ENCODE data around the gene DACT3. TPM values are rescaled to one million over a fixed set of nuclear protein-coding genes. Genes with fewer than 3 reads are reported as not detected.

DACT3 gene
- total RNA-seq, 3 donors from 2014 or later: 1.9 to 60.9 (median 3.4) TPM

- DNase-seq (no peak), ATAC-seq (no peak)
- intact Hi-C loops (cut with DNase I, micrococcal nuclease): no loop called here
- no peak for TF ChIP-seq CTCF (IDR thresholded peaks at IDR 0.05)
- Histone ChIP-seq H3K4me1 (ENCODE audit: low read depth) (peaks cover 9% of the 10 kb centered on the region), H3K9me3 (peaks cover 2% of the 10 kb centered on the region), H3K4me3 (no peak overlapping the region), H3K36me3 (ENCODE audit: low read depth) (peaks cover 4% of the 10 kb centered on the region)
Observed at GRCh38 chr19:46656541-46656940, 4.4 kb downstream of the DACT3 start.

- Histone ChIP-seq H3K36me3 (ENCODE audit: low read depth) (no peaks in the 10 kb centered on the region), H3K4me1 (ENCODE audit: low read depth) (no peaks in the 10 kb centered on the region), H3K9me3 (no peaks in the 10 kb centered on the region), H3K4me3 (no peak overlapping the region)
- DNase-seq (no peak), ATAC-seq (no peak)
- TF ChIP-seq CTCF (IDR thresholded peaks at IDR 0.05): no peak
- intact Hi-C loops (cut with DNase I, micrococcal nuclease): no loop called here
Observed at GRCh38 chr19:46654621-46655152, 6.3 kb downstream of the DACT3 start.

GRCh38 chr19:46650445-46650844, 10.5 kb downstream of the DACT3 start:
- Histone ChIP-seq H3K36me3 (ENCODE audit: low read depth) (no peaks in the 10 kb centered on the region), H3K4me3 (no peak overlapping the region), H3K4me1 (ENCODE audit: low read depth) (no peaks in the 10 kb centered on the region), H3K9me3 (no peaks in the 10 kb centered on the region)
- no peak for TF ChIP-seq CTCF (IDR thresholded peaks at IDR 0.05)
- intact Hi-C loops (cut with DNase I, micrococcal nuclease): no loop called here
- no peak for ATAC-seq
- DNase-seq: no peak

DNA sequence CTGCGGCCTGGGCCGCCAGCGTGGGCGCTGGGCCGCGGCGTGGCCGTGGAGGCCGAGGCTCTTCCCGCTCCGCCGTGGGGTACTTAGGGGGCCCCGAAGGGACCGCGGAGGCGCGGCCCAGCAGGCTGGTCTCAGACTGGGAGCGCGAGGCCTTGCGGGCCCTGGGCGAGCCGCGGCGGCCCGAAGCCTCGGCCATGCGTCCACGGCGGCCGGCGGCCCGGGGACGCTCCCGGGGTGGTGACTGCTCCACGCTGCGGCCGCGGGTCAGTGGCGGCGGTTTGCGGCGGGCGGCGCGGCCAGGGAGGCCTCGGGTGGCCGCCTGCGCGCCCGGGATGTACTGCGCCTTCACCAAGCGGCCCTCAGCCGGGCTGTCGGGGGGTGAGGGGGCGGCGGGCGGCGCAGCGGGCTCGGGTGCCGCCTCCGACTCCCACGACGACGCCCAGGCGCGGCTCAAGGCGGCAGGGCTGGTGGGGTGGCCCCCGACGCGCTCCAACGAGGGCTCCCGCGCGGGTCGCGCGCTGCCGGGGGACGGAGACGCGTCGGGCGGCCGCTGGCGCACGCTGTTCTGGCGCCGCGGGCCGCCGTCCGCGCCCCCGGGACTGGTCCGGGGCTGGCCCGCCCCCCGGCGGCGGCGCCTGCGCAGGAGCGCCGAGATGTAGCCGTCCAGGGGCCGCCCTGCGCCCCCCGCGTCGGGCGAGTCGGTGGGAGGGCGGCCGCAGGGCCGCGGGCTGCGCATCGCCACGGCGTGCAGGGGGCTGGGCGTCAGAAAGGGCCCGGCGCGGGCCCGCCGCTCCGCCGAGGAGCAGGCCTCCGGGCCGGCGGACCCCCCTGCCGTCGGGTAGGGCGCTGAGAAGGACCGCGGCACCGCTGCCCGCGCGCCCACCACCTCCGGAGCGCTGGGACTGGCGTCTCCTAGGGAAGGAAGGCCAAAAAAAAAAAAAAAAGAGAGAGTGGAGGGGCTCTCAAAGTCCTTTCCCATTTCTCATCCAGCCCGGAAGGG, 11.7 kb downstream of the DACT3 start:
- H3K4me3 ChIP-seq: no peak overlapping the region
- no peak for ATAC-seq
- H3K36me3 ChIP-seq (ENCODE audit: low read depth): no peaks in the 10 kb centered on the region
- no peak for TF ChIP-seq CTCF (IDR thresholded peaks at IDR 0.05)
- no peaks in the 10 kb centered on the region for H3K4me1 ChIP-seq (ENCODE audit: low read depth)
- DNase-seq: no peak
- H3K9me3 ChIP-seq: no peaks in the 10 kb centered on the region
- intact Hi-C loops (cut with DNase I, micrococcal nuclease): no loop called here

DNA sequence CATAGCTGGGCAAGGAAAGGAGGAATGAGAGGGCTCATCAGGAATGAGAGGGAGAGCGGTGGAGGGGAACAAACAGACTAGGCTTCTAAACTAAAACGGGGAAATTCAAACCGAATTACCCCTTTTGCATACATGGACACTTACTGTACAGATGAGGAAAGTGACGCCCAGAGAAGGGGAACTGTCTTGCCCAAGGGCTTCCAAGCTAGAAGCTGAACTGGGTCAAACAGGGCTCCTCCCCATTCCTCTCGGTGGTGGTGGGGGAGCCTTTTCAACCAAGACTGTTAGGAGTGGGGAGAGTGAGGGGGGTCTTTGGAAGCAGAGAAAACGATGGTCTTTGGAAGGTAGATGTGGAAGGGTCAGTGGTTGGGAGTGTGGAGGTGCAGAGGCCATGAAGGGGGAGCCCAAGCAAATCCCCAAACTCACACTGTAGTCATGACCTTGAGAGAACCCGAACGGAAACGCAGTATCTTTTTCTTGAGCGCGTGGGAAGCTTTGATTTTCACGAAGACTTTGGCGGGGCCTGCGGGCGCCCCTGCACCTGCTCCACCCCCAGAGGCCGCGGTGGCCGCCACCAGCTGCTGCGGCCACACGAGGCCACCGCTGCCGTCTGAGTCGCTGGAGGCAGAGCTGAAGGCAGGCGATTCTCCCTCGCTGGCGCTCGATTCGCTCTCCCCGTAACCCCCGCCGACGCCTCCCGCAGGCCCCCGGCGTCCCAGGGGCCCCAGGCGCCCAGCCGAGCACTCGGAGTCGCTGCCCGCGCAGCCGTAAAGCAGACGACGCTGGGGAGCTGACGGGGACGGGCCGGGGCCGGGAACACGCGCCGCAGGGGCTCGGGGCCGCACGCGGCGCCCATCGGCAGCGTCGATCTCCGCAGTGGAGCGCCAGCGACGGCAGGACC, 12.7 kb downstream of the DACT3 start:
- Histone ChIP-seq H3K4me1 (ENCODE audit: low read depth) (no peaks in the 10 kb centered on the region), H3K36me3 (ENCODE audit: low read depth) (no peaks in the 10 kb centered on the region), H3K4me3 (no peak overlapping the region), H3K9me3 (no peaks in the 10 kb centered on the region)
- no peak for TF ChIP-seq CTCF (IDR thresholded peaks at IDR 0.05)
- ATAC-seq (no peak), DNase-seq (no peak)
- intact Hi-C loops (cut with DNase I, micrococcal nuclease): no loop called here
